GM21526 (cell line): ENCODE results near the gene RBM17.
"Not testable (repeated sequence)": the region's sequence is repeated elsewhere in the genome, so short reads cannot be mapped to it uniquely, and the experiment has no call there.

Experiments used
- ATAC-seq: cut with Tn5 transposase; IDR thresholded peaks from one replicate; pipeline ENCODE4 v1.9.1; 2021; ENCODE audit warnings: moderate library complexity; ENCODE audit not compliant: unreplicated experiment, low FRiP score

The RBM17 gene

DNA sequence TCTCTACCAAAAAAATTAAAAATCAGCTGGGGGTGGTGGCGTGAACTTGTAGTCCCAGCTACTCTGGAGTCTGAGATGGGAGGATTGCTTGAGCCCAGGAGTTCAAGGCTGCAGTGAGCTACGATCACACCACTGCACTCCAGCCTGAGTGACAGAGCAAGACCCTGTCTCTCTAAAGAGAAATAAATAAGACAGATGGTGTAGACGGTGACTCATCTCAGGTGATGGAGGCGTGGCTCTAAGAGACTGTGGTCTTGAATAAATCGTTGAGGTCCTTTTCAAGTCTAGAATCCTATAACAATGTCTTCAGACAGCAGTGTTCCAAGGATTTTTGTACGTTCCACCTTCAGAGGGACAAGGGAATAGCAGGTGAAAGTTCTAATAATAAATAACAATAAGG is 60.1 kb downstream of the RBM17 start:
- ATAC-seq, result no peak

DNA sequence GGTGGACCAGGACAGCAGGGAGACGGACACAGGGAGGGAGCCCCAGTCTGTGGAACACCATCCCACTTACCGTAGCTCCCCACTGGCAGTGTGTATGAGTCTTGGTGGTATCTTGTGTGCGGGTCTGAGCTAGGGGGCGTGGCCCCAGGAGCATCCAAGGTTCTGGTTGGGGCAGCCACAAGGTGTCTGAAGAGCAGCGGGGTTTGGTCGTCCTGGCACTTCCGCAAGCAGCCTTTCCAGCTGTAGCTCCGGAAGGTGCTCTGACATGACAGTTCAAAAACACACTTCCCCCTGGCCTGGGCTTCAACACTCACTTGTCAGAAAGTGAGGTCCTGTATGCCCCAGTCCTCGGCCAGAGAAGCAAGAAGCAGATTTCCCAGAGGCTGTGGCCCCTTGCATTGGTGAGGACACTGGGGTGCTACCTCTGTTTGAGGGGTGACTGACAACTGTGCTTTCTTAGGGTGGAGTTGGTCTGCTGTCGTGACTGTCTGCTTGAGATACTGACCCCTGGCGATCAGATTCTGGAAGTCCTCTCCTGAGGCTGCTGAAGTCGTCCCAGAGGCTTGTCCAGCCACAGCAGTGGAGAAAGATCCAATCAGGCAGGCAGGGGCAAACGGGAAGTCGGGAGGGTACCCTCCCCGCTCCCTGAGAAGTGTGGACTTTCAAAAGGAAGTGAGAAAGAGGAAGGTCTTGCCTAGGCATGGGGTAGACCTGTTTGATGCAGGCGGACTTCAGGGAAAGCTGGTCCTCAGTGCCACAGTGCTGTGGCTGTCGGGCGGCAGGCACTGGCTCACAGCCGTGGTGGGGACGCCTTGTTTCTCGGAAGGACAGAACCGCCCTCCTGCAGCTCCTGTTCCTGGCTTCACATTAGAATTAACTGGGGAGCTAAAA is 62.5 kb downstream of the RBM17 start:
- ATAC-seq, result peak; percentile 81

DNA sequence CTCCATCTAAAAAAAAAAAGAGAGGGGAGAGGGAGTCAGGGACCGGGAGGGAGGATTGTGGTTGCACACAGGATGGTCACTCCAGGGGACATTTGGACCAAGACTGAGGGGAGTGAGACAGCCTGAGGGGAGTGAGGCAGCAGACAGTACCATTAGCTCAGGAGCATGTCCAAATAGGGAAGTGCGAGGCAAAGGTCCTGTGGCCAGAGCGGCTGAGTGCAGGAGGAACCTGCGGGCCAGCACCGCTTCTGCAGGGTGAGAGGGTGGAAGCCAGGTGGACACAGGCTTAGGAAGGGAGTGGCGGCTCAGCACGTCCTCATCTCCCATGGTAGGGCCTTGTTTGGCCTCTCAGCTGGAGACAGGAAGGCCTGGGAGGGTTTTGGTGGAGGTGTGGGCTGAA is 65.0 kb downstream of the RBM17 start:
- no peak for ATAC-seq

DNA sequence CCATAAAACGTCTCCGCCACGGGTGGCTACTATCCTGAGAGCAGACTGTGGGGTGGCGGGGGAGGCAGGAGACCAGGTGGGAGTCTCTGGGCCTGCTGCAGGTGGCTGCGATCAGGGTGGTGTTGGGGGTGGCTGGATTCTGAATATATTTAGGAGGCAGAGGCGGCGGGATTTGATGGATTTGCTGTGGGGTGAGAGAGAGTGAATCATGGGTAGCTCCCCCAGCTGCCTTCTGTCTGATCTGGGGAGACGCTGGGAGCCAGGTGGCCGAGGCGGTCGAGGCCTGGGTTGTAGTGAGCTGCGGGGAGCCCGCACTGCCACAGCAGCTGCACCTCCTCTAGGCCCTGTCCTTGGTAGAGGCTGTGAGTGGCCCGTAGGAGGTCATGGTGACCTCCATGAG is 65.7 kb downstream of the RBM17 start:
- ATAC-seq, result no peak

DNA sequence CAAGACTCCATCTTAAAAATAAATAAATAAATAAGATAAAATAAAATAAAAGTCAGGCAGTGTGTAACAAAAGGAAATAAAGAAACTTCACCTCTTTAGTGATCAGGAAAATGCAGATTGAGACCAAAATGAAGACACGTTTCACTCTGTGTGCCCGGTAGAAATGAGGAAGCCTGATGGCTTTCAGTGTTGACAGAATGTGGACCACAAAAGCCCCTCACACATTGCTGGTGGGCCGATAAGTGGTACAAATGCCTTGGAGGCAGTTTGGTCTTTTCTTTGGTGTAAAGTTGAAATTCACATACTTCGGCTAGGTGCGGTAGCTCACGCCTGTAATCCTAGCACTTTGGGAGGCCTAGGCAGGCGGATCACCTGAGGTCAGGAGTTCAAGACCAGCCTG is 69.4 kb downstream of the RBM17 start:
- ATAC-seq, result no peak

DNA sequence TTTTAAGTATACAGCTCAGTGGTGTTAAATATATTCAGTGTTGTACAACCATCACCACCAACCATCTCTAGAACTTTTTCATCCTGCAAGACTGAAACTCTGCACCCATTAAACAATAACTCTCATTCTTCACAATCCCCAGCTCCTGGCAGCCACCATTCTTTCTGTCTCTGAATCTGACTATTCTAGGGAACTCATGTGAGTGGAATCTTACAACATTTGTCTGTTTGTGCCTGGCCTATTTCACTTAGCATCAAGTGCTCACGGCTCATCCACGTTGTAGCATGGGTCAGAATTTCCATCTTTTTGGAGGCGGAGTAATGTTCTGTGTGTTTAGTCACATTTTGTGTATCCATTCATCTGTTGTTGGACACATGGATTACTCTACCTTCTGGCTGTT is 73.1 kb downstream of the RBM17 start:
- ATAC-seq, result no peak

DNA sequence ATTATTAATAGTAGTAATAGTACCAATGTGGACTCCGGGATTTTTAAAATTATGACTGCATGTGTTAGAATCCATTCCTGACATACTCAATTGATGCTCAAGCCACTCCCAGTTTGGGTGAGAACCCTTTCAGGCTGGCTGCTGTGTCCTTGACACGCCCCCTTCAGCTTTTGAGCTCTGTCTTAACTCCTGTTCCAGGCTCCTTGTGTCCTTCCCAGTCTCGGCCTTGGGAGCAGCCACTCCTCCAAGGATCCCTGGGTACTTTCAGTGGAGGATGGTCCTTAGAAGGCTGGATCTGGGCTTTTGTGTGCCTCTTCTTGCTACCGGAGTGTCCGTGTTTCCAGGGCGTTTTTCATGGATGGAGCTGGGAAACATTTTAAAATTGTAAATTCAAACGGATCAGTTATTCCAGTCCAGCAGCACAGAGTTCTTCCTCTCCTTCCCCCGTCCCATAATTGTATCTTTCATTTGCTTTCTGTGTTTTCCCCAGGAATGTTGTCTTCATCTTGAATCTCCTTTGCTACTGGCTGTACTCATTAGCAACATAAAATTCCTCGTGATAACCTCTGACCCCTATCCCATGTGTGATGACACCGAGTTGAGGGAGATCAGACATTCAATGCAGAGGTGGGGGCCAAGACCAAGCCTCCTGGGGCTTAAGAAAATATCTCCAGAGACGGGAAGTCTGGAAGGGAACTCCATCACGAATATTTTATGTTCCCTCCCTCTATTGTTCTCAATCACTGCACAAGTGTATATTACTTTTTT is 73.9 kb downstream of the RBM17 start:
- no peak for ATAC-seq

DNA sequence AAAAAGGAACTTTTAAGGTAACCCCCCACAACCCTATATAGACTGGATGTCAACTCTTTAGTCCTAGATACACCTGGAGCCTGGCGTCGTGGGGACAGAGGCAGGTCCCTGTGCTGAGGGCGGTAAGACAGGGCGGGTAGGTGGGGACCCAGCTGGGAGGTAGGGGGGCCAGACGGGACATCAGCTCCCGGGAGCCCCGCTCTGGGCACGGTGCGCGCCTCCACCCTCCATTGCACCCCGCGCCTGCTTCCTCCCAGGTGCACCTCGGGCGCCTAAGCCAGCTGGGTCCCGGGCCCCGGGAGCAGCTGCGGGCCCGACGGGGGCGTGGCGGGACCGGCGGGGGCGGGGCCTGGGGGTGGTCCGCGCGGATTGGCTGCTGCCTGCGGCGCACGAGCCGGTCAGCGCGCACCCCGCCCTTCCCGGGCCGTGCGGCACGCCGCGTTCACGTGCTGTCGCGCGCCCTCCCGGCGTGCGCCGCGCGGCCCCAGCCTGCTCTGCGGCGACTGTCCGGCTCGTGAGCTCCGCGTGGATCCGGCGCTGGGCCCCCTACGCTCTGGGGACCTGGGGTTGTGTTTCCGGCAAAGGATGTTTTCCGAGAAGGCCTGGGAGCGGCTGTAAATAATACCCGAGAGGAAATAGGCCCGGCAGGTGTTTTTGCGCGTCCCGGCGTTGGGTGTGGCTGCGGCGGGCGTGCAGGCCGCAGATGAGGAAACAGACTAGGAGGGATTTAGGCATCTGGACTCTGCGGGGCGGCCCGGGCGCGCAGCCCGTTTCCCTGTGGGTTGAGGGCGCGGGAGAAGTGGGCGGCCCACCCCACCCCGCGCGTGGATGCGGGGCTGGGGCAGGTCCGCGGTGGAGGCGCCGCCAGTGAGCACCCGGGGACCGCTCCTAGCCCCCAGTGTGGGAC is 74.8 kb downstream of the RBM17 start:
- ATAC-seq, result peak; percentile 94

DNA sequence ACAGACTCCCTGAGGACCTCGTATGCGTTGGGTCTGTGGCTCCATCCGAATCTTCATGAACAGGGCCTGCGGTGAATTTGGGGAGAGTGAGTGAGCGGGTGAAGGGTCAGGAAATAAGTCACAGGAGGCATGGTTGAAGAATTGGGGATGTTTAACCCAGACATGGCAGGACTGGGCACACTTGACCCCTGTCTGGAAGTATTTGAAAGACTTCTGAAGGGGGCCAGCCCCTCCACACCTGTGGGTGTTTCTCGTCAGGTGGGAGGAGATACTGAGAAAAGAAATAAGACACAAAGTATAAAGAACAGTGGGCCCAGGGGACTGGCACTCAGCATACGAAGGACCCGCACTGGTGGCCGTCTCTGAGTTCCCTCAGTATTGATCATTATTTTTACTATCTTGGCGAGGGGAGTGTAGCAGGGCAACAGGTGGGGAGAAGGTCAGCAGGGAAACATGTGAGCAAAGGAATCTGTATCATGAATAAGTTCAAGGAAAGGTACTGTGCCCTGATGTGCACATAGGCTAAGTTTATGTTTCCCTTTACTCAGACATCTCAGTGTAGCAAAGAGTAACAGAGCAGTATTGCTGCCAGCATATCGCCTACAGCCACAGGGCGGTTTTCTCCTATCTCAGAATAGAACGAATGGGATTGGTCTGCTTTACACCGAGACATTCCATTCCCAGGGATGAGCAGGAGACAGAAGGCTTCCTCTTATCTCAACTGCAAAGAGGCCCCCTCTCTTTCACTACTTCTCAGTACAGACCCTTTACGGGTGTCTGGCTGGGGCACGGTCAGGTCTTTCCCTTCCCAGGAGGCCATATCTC is 75.6 kb downstream of the RBM17 start:
- ATAC-seq, result peak; percentile 2

DNA sequence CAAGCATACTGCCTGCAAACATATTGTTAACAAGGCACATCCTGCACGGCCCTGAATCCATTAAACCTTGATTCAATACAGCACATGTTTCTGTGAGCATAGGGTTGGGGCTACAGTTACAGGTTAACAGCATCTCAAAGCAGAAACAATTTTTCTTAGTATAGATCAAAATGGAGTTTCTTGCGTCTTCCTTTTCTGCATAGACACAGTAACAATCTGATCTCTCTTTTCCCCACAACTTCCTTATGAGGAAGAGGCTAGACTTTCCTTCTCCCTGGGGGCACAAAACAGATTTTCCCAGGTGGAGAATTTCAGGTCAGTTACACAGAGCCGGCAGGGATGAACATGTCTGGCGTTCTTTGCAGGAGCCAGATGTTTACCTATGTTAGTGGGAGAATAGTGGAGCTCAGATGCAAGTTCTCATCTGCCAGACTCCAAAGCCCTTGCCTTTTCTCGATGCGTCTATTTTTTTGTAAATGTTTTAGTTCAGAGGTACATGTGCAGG is 76.4 kb downstream of the RBM17 start:
- ATAC-seq, result no peak

DNA sequence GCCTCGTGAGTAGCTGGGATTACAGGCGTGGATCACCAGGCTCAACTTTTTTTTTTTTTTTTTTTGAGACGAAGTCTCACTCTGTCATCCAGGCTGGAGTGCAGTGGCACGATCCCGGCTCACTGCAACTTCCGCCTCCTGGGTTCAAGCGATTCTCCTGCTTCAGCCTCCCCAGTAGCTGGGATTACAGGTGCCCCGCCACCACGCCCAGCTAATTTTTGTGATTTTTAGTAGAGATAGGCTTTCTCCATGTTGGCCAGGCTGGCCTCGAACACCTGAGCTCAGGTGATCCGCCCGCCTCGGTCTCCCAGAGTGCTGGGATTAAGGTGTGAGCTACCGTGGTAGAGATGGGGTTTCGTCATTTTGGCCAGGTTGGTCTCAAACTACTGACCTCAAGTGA is 77.1 kb downstream of the RBM17 start:
- not testable (repeated sequence) for ATAC-seq
